ENCODE data around the gene FBXL7.

GRCh38 chr5:15574806-15575325 lies 74.9 kb downstream of the FBXL7 start:
- TF ChIP-seq MAX (IDR thresholded peaks at IDR 0.05) (no peak), TCF12 (IDR thresholded peaks at IDR 0.05; ENCODE audit: low read depth) (no peak), YY1 (IDR thresholded peaks at IDR 0.05; ENCODE audit: low read depth) (no peak), CEBPB (IDR thresholded peaks at IDR 0.05) (no peak), EP300 (IDR thresholded peaks at IDR 0.05; ENCODE audit: borderline replicate concordance) (no peak), NFIC (IDR thresholded peaks at IDR 0.05) (no peak), ZBTB7A (IDR thresholded peaks at IDR 0.05; ENCODE audit: low read depth) (no peak), RAD21 (IDR thresholded peaks at IDR 0.05; ENCODE audit: low read depth) (no peak)

Data from Ishikawa (cell line).